GM12878 (cell line): ENCODE data around the gene XYLB. TPM values are rescaled to one million over a fixed set of nuclear protein-coding genes. Genes with fewer than 3 reads are reported as not detected.

ENCODE experiments used
- ATAC-seq: fragments of 200-7000 bp; cut with Tn5 transposase; 3 replicates; pipeline ENCODE4 v1.9.1; 2020; ENCODE audit warnings: mild to moderate bottlenecking, moderate library complexity
- BruUV-seq: library from RNA; stranded (reverse); fragments of 400-500 nt; replicated peaks from 2 replicates; lab custom pipeline; 2021; lab: Mats Ljungman, UMichigan
- CTCF ChIA-PET: fragments of 300-600 bp; sonication (Branson Sonifier 250); formaldehyde crosslinking; extraction: SDS; loops from one replicate; lab custom pipeline; 2021; ENCODE audit warnings: inconsistent platforms; lab: Yijun Ruan, JAX
- POLR2A ChIA-PET: fragments of 350-600 bp; formaldehyde crosslinking; extraction: SDS; loops from one replicate; lab custom pipeline; 2021; ENCODE audit warnings: inconsistent platforms; lab: Charles Lee
- RAD21 ChIA-PET: fragments of 300-600 bp; sonication (Branson Sonifier 250); formaldehyde crosslinking; loops from one replicate; lab custom pipeline; 2023; ENCODE audit warnings: antibody characterized with exemption; ENCODE audit not compliant: unreplicated experiment; lab: Charles Lee
- SMC1A ChIA-PET: fragments of 300-600 bp; sonication (Branson Sonifier 250); formaldehyde crosslinking; loops from one replicate; lab custom pipeline; 2023; ENCODE audit not compliant: unreplicated experiment, uncharacterized antibody; lab: Charles Lee
- DNase-seq: peaks from one replicate; pipeline ENCODE4 v3.0.0-alpha.2; 2011; ENCODE audit warnings: low read depth, low spot score
- FAIRE-seq: peaks from 3 replicates; lab custom pipeline; 2011; peaks lifted over from hg19 to GRCh38; lab: Jason Lieb, UNC
- H2AFZ ChIP-seq: 2 replicates; pipeline ENCODE4 v1.6.0; 2011; ENCODE audit warnings: low read depth, low read length, control low read depth; ENCODE audit not compliant: control insufficient read depth
- H3K27ac ChIP-seq: 2 replicates; pipeline ENCODE4 v1.5.1; 2011; ENCODE audit warnings: control low read depth; ENCODE audit not compliant: control insufficient read depth, insufficient read depth
- H3K27me3 ChIP-seq, 2 experiments: replicated peaks in 1 of 2; 2 replicates each; pipeline versions ENCODE4 v1.6.0 to v1.6.1; 2011; ENCODE audit warnings: low read length in 1 of 2; ENCODE audit not compliant: control insufficient read depth in 2 of 2, insufficient read depth in 2 of 2
- H3K36me3 ChIP-seq, 2 experiments: 2 replicates each; pipeline ENCODE4 v1.5.1; 2011; ENCODE audit warnings: low read length in 1 of 2; ENCODE audit not compliant: control insufficient read depth in 2 of 2, insufficient read depth in 2 of 2
- H3K4me1 ChIP-seq: 2 replicates; pipeline ENCODE4 v1.6.1; 2011; ENCODE audit warnings: mild to moderate bottlenecking, low read length, moderate library complexity, mixed read lengths; ENCODE audit not compliant: control insufficient read depth, insufficient read depth
- H3K4me2 ChIP-seq: 2 replicates; pipeline ENCODE4 v1.6.0; 2011; ENCODE audit warnings: control low read depth; ENCODE audit not compliant: control insufficient read depth, insufficient read depth
- H3K4me3 ChIP-seq: fragments of 200-600 bp; sonication (generic); 2 replicates; pipeline ENCODE4 v1.5.1; 2016
- H3K79me2 ChIP-seq: 2 replicates; pipeline ENCODE4 v1.6.0; 2011; ENCODE audit warnings: low read length; ENCODE audit not compliant: control insufficient read depth, insufficient read depth
- H3K9ac ChIP-seq: 2 replicates; pipeline ENCODE4 v1.8.0; 2011; ENCODE audit warnings: low read length, control low read depth, mixed read lengths; ENCODE audit not compliant: control insufficient read depth, insufficient read depth
- H3K9me3 ChIP-seq: replicated peaks from 3 replicates; pipeline ENCODE4 v1.5.1; 2011; ENCODE audit warnings: mild to moderate bottlenecking, low read length; ENCODE audit not compliant: control insufficient read depth, insufficient read depth
- H4K20me1 ChIP-seq: 2 replicates; pipeline ENCODE4 v1.6.0; 2011; ENCODE audit not compliant: control insufficient read depth, insufficient read depth
- BCL3 ChIP-seq: IDR thresholded peaks from 2 replicates; pipeline ENCODE4 v1.6.1; 2011; ENCODE audit warnings: borderline replicate concordance, low read depth, mild to moderate bottlenecking, moderate library complexity, low read length; ENCODE audit not compliant: insufficient read depth, poor library complexity, severe bottlenecking
- IKZF2 ChIP-seq, 2 experiments: fragments of 450-650 bp; IDR thresholded peaks; 2 replicates each; pipeline ENCODE4 v1.6.1; 2017; ENCODE audit warnings: mild to moderate bottlenecking in 2 of 2, moderate library complexity in 2 of 2
- KLF5 ChIP-seq: fragments of 450-650 bp; IDR thresholded peaks from 2 replicates; pipeline ENCODE4 v1.6.1; 2014; ENCODE audit warnings: mild to moderate bottlenecking; ENCODE audit not compliant: partially characterized antibody
- MTA2 ChIP-seq: fragments of 450-650 bp; IDR thresholded peaks from 2 replicates; pipeline ENCODE4 v1.6.1; 2016; ENCODE audit warnings: low read depth, mild to moderate bottlenecking, moderate library complexity
- MYB ChIP-seq: fragments of 150-350 bp; IDR thresholded peaks from 2 replicates; pipeline ENCODE4 v1.6.1; 2014; ENCODE audit warnings: mild to moderate bottlenecking, low read depth, low read length, borderline replicate concordance
- NFYA ChIP-seq: IDR thresholded peaks from 2 replicates; pipeline ENCODE4 v1.6.1; 2011; ENCODE audit warnings: low read depth, mild to moderate bottlenecking, low read length, improper control_type of control experiment, borderline replicate concordance
- POLR2AphosphoS5 ChIP-seq: IDR thresholded peaks from 2 replicates; pipeline ENCODE4 v1.6.1; 2011; ENCODE audit warnings: mild to moderate bottlenecking, low read length, inconsistent platforms
- POU2F2 ChIP-seq: IDR thresholded peaks from 3 replicates; pipeline ENCODE4 v1.6.1; 2011; ENCODE audit warnings: low read depth, mild to moderate bottlenecking, low read length, borderline replicate concordance
- RAD21 ChIP-seq: IDR thresholded peaks from 2 replicates; pipeline ENCODE4 v1.6.1; 2011; ENCODE audit warnings: mild to moderate bottlenecking, low read depth, low read length, moderate library complexity; ENCODE audit not compliant: insufficient read depth
- REST ChIP-seq: IDR thresholded peaks from 2 replicates; pipeline ENCODE4 v1.6.1; 2012; ENCODE audit warnings: mild to moderate bottlenecking, low read depth, low read length
- SIN3A ChIP-seq: IDR thresholded peaks from 2 replicates; pipeline ENCODE4 v1.6.1; 2012; ENCODE audit warnings: low read depth, low read length, improper control_type of control experiment
- SMARCA5 ChIP-seq: fragments of 450-650 bp; IDR thresholded peaks from 2 replicates; pipeline ENCODE4 v1.6.1; 2017; ENCODE audit warnings: mild to moderate bottlenecking
- SMC3 ChIP-seq: IDR thresholded peaks from 2 replicates; pipeline ENCODE4 v1.6.1; 2011; ENCODE audit warnings: low read length, improper control_type of control experiment, borderline replicate concordance
- ZBTB11 ChIP-seq: fragments of 450-650 bp; formaldehyde crosslinking; IDR thresholded peaks from 2 replicates; pipeline ENCODE4 v1.5.0; 2022; ENCODE audit warnings: mild to moderate bottlenecking, missing genetic modification characterization
- WGBS: methylation state at CpG from one replicate; pipeline ENCODE4 v1.1.6; 2016; ENCODE audit warnings: low lambda C conversion rate; ENCODE audit not compliant: insufficient replicate concordance, insufficient coverage; ENCODE audit errors: missing lambda C conversion rate; 5-methylcytosine and 5-hydroxymethylcytosine counted together
- in situ Hi-C: fragments of 300-500 bp; cut with MboI; formaldehyde crosslinking; loops from 9 replicates; pipeline ENCODE4 v1.14.3; 2018; ENCODE audit warnings: mixed read lengths
- intact Hi-C: fragments of 100-400 bp; cut with micrococcal nuclease; formaldehyde crosslinking; loops from one replicate; pipeline ENCODE4 v1.14.2; 2022; ENCODE audit not compliant: unreplicated experiment
- polyA plus RNA-seq, 11 experiments: library from polyadenylated mRNA; depleted of rRNA in 4 of 11; unstranded in 6 of 11; stranded (reverse) in 5 of 11; fragments of >200 nt; fragmentation: Nextera tagmentation in 4 of 11; fragmentation: Illumina TruSeq in 1 of 11; extraction: Ambion mirVana in 4 of 11; extraction: Trizol in 1 of 11; gene quantifications; 1 replicate in 1 of 11; 2 replicates in 10 of 11; pipeline versions ENCODE4 v1.2.1 to v1.2.3, GENCODE V29; 2011 to 2016; ENCODE audit warnings: inconsistent platforms in 2 of 11, missing spikeins in 2 of 11, low read depth in 1 of 11
- total RNA-seq, 4 experiments: library from RNA; depleted of rRNA in 3 of 4; stranded (reverse); fragments of >200 nt in 3 of 4; fragmentation: Illumina TruSeq in 1 of 4; extraction: Trizol in 1 of 4; gene quantifications; 2 replicates each; pipeline versions ENCODE4 v1.2.1 to v1.2.3, GENCODE V29; 2013 to 2021

Gene XYLB
- total and polyA plus RNA-seq, 10 of the 15 experiments (the other 5 are each of a cell fraction or from before 2014, with no cell fraction given), result 0.60 to 6.1 (median 3.5) TPM

DNA sequence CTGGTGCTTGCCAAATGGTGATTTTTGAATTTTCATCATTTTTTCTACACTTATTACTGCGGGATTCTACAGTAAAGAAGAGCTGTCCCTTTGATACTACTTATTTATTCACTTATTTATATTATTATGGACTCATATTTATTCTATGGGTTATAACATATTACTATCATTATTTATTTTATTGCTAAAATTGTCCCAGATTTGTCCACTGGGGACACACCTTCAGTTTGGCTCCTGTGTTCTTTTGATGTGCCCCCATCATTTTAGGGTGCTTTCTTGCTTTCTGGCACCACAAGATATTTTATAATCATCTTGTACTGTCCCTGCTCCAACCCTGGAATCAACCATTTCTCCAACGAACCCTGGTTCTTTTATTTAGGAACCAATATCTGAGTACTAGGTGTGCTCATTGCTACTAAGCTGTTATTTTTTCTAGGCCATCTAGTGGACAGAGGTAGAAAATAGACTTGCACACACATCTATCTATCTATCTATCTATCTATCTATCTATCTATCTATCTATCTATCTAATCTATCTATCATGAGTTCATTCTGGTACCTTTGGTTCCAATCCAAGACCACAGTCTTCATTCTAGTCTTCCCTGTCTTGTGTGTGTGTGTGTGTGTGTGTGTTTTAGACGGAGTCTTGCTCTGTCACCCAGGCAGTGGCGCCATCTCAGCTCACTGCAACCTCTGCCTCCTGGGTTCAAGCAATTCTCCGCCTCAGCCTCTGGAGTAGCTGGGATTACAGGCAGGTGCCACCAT is 48.5 kb upstream of the XYLB start:
- Histone ChIP-seq H3K27ac (no peak overlapping the region), H2AFZ (no peak overlapping the region), H3K36me3 (no peaks in the 10 kb centered on the region), H3K27me3 (no peaks in the 10 kb centered on the region), H3K4me1 (no peaks in the 10 kb centered on the region), H3K79me2 (no peaks in the 10 kb centered on the region), H3K4me2 (no peak overlapping the region), H4K20me1 (no peaks in the 10 kb centered on the region), H3K9me3 (no peaks in the 10 kb centered on the region), H3K9ac (no peak overlapping the region), H3K4me3 (no peak overlapping the region)
- ChIA-PET CTCF (interaction anchor here (0.5 to 5.0 kb wide), 26 partner anchors 9 to 328 kb away, joined by 3 to 54 read pairs (median 4); partner anchors contain the start of genes SLC22A14 and XYLB), SMC1A (interaction anchor here (0.6 to 2.8 kb wide), 7 partner anchors 26 to 335 kb away, joined by 3 to 20 read pairs (median 3); no protein-coding TSS in a partner anchor), RAD21 (interaction anchor here (1.0 to 1.3 kb wide), 3 partner anchors 165 to 182 kb away, joined by 3 to 4 read pairs (median 3); no protein-coding TSS in a partner anchor), POLR2A (interaction anchor here (0.5 kb wide), 1 partner anchor 39 kb away, joined by 4 read pairs; no protein-coding TSS in a partner anchor)
- ATAC-seq (peak; percentile 83), DNase-seq (peak; percentile 5), FAIRE-seq (no peak)
- intact Hi-C loops, result loop anchor here (5.0 to 10.0 kb wide), 2 partner anchors 181 to 323 kb away; no protein-coding TSS in a partner anchor
- BruUV-seq, result no TSS peak
- 48% methylated on average over 5 of the region's 5 CpGs for WGBS
- in situ Hi-C loops, result no loop called here
- TF ChIP-seq BCL3 (no peak), POU2F2 (no peak), KLF5 (no peak), RAD21 (peak; percentile 35), REST (no peak), ZBTB11 (no peak), SMC3 (peak; percentile 37; the same call in 1 of the 2 replicates), NFYA (no peak), MYB (no peak), POLR2AphosphoS5 (no peak), IKZF2 (IDR thresholded peaks at IDR 0.05) (no peak), SMARCA5 (no peak), MTA2 (no peak), SIN3A (no peak)
